ENCODE results near the gene NAP1L1. TPM values are rescaled to one million over a fixed set of nuclear protein-coding genes. Genes with fewer than 3 reads are reported as not detected.

NAP1L1 gene
- total RNA-seq, 1 experiment from 2014 or later: 493 TPM

Other genes starting within 250 kb of the NAP1L1 start
- 183 and 203 TPM in 2 replicates for gene PHLDA1, start 52.9 kb downstream of the NAP1L1 start, total RNA-seq (2022)

Measured in MCF 10A (cell line).